B cell (primary cell): ENCODE data around the gene LBHD1.

ENCODE experiments used
- CTCF ChIP-seq: fragments of 200-600 bp; IDR thresholded peaks from one replicate; pipeline ENCODE4 v1.8.0; 2022; ENCODE audit warnings: antibody characterized with exemption, mild to moderate bottlenecking
- EZH2 ChIP-seq: IDR thresholded peaks from 2 replicates; pipeline ENCODE4 v1.6.1; 2012; ENCODE audit warnings: borderline replicate concordance, low read depth, mild to moderate bottlenecking, moderate library complexity, low read length; ENCODE audit not compliant: insufficient read depth, poor library complexity, severe bottlenecking

GRCh38 chr11:62712861-62713260 lies 40.8 kb upstream of the LBHD1 start:
- TF ChIP-seq CTCF (no peak), EZH2 (no peak)
